HG02943 (cell line): ENCODE measurements around the gene NEK10.

ENCODE experiments used
- ATAC-seq: cut with Tn5 transposase; IDR thresholded peaks from one replicate; pipeline ENCODE4 v1.9.1; 2021; ENCODE audit warnings: mild to moderate bottlenecking, low read depth, moderate library complexity; ENCODE audit not compliant: unreplicated experiment

Gene NEK10

DNA sequence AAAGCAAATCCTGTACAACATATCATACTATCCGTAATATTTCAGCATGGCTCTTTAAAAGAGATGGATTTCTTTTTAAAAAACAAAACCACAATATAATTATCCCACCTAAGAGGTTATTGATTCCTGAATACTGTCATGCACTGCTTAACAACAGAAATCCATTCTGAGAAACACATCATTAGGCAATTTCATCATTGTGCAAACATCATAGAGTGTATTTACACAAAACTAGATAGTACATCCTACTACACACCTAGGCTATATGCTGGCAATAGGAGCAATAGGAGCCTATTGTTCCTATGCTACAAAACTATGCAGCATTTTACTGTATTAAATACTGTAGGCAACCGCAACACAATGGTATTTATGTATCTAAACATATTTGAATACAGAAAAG lies 242.0 kb downstream of the NEK10 start:
- ATAC-seq, result no peak

GRCh38 chr3:27125821-27126501 lies 243.2 kb downstream of the NEK10 start:
- ATAC-seq, result no peak

DNA sequence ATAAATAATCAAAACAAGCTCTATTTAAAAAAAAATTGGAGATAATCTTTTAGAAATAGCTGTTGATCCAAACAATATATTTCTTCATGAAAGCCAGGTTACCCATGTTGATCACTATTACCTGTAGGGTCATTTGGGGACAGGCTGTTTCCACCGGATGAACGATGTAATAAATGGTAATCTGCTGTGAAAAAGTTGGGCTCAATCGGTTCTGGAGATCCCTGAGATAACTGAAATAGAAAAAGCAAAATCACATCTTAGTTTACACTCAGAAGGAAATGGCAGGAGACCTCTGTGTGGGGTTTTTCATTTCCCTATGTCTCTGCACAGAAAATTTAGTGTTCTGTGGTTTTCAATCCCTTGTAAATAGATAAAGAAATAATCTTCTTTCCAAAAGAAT lies 249.5 kb downstream of the NEK10 start:
- no peak for ATAC-seq

GRCh38 chr3:27115352-27115751 lies 253.8 kb downstream of the NEK10 start:
- ATAC-seq, result no peak

GRCh38 chr3:27114684-27115083 lies 254.5 kb downstream of the NEK10 start:
- no peak for ATAC-seq

DNA sequence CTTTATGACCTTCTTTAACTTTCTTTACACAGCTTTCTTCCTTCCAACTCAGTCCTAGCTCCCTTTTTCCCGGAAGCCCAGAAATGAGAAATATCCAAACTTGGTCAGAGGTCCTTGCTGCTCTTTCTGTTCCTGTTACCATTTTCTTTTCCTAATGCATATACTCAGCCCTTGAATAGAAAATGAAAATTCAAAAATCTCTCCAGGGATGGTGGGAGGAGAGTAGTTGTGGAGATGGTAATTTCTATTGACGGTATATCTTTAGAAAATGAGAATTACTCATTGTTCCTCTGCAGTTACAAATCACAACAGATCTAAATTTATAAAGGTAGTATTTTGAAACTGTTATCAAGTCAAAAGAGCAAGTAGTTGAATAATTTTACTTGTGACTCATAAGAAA lies 255.1 kb downstream of the NEK10 start:
- ATAC-seq, result no peak

DNA sequence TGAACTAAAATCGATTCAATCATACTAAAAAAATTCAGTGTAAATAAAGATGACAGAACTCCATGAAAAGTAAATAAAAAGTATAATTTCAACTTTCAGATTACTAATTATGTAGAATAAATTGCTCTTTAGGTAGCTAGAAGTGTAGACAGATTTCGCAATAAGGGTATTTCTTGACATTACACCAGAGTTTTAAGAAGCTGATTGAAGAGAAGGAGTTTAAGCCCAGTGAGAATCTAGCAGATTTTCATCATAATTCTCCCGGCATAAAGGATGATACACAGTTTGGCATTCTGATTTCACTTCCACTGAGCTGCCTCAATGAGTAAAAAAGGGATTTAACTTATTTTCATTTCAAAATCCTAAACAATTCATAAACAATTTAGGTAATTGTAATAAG lies 259.2 kb downstream of the NEK10 start:
- no peak for ATAC-seq

DNA sequence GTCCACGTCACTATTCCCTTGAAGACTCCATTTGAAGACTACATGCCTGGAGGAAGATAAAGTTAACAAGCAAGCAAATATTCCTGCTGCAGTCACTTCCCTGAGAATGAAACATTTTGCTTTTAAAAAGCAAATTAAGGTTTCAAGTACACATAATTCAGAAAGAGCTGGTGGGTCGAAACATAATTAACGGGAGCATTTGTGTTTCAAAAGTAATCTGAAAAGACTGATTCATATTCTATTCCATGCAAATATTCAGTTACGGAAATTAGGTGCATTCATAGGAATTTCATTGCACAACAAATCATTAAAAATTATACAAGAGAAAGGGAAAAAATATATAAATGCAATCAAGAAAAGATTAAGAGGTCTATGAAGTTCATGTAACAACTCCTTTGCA lies 260.9 kb downstream of the NEK10 start:
- ATAC-seq, result no peak

DNA sequence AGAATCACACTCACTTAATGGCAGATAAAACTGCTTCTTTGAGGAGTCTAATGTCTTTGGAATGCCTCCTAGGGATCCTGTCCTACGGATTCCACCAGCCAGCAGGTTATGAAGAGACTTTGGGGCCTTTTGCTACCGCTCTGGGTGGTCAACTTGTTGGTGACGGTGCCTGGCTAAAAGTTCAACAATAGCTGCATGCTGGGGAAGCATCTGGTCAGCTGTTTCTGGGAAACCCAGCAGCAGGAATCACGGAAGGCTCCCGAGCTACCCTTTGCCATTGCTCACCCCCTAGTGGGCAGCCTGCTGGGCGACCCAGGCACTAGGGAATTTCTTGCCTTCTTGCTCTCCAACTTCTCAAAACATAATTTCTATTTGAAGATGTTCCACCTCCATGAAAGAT lies 263.3 kb downstream of the NEK10 start:
- ATAC-seq, result no peak

GRCh38 chr3:27097182-27097581 lies 272.0 kb downstream of the NEK10 start:
- no peak for ATAC-seq

DNA sequence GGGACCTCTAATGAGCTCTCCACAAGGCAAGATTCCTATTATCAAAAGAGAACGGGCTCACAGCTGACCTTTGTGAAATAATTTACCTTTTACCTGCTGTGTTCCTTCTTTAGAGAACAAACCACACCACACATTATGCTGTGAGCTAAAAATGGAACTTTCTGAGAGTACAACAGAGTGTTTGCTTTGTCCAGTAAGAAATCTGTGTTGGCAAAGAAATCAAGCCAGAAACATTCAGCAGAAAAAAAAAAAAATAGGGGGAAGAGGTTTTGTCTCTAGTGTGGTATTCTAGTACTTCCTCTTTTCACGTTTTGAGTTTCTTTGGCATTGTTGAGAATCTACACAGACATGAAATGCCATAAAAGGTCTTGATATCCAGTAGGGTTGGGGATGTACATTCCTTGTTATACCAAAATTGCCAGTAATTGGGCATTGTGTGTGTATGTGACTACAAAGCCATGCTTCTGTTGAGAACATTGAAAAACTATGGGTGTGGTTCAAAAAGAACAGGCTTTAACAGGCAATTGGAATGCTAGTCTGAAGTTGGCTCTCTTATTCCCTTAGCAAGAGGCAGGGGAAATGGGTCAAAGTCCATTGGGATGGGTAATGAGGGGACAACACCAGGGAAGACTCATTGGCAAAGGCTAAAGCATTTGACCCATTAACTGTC lies 273.5 kb downstream of the NEK10 start:
- ATAC-seq, result no peak

DNA sequence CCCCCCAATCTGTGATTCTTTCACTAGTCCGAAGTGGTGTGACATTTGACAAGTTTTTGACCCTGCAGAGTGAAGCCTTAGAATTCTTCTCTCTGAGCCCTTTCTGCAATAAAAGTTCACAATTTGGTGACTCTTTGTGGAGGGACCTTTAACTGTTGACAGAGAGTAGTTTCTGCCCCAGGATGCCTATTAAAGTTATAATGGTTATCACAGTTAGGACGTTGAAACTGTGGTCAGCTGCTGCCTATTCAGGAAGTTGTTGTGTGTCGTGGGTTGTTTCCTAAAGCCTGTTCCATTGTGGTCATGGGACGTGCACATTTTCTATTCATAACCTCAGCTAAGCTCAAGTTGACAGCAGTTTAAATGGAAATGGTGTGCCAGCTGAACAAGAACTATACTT lies 274.5 kb downstream of the NEK10 start:
- ATAC-seq, result no peak

DNA sequence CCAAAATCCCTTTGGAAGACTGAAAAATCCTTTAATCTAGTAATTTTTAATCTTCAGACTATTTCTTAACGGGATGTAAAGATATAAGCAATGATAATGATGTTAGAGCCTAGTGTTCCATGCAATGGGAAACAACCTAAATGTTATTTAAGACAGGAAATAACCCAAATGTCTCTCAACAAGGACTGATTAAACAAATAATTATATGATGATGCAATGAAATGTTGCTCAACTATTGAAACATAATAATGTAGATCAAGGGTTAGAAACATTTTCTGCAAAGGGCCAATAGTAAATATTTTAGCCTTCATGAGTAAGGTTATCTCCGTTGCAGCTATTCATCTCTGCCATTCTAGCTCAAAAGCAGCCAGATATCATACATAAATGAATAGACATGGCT lies 275.4 kb downstream of the NEK10 start:
- ATAC-seq, result no peak

GRCh38 chr3:27090275-27091041 lies 278.7 kb downstream of the NEK10 start:
- no peak for ATAC-seq

DNA sequence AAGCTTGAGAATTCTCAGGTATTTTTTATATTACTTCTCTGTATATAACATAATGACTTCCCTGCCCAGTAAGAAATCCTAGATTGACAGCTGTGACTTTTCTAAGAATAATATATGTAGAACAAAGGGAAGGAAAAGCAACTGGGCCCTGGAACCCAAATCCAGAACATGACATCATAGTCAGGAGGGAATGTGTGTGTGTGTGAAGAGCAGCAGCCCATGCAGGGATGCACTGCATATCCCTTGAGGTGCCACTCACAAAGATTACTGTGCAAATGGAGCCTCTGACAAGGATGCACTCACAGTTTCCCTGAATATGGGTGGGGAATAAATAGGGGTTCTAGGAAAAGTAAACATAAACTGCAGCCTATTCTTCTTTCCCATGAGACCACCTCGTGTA lies 279.5 kb downstream of the NEK10 start:
- ATAC-seq, result no peak

DNA sequence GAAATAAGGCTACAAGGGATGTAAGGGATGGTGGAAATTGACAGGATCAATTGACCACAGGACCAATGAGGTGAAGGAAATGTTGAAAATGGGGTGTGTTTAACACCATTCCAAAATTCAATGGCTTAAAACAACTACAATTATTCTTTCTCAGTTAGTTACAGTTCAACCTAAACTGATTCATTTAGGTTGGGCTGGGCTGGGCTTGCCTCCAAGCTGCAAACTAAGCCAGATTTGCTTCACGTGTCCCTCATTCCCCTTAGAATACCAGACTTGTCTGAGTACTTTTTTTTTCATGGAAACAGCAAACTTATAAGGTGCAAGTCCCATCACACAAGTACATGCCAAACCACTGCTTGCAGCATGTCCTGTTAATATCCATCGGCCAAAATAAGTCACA lies 280.1 kb downstream of the NEK10 start:
- no peak for ATAC-seq

DNA sequence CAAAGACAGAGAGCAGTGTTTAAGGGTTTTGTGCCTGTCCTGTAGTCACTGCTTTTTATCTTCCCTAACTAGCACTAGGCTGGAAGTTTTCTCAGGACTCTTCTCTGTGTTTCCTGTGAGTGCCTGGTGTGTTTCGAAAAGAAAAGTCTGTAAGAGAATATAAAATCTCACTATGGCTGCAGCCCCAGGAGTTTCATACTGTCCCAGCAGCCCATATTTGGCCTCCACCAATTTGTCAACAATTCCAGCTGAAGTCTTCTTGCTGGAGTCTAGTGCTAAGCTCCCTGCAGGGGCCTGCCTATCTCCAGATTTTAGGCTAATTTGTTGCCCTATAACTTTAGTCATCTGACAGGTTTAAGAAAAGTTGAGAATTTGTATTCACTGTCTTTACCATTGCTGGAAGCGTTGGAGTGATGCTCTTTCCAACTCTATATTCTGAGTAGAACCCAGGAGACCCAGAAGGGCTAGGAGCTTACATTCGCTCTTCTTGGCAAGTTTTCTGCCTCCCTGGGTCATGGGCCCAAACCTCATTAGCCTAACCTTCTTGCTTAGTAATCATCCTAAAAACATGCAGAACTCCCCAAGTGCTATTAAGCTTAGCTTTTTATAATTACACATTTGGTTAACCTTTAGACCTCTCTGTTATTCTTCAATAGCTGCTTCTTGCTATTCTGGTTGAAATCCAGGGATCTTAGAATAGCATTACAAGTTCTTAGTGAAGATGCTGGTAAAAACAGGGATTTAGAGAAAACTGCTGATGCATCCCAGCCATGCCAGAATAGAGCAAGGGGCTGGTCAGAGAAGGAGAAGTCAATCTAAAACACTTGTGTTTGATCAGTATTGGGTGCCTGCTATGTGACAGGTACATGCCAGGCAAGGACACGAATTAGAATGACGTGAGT lies 283.1 kb downstream of the NEK10 start:
- ATAC-seq, result no peak

- ATAC-seq, result no peak
These were observed 287.1 kb downstream of the NEK10 start for GRCh38 chr3:27081992-27082607.

DNA sequence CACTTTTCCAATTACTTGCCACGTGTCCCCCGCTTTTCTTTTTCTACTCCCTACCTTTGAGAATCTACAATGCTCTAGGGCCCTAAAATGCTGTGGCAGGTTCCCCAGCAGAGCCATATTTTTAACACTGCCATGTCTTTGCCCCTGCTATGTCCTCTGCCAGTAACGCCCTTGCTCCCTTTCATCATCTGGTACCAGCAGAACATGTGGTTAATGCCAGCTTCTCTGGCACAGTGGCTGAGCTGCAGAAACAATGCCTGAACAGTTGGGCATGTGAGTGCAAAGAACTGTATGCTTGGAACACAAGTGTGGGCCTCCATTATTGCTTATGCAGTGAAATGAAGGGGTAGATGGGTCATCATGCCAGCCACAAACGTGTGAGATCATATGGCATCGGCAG lies 287.6 kb downstream of the NEK10 start:
- ATAC-seq, result no peak

DNA sequence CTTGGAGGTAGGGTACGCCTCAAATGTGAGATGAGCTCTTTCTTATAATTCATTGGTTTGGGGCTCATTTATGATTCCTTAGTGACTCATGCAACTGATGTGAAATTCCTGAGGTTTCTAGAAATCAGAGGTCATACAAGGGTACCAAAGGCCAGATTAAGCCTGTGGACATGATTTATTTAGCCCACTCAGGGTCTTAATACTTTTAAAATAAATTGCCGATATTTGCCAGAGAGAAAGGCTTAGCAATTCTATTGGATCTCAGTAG lies 289.0 kb downstream of the NEK10 start:
- ATAC-seq, result no peak
